H1 (cell line): ENCODE results near the gene CACNA1D. TPM values are rescaled to one million over a fixed set of nuclear protein-coding genes. Genes with fewer than 3 reads are reported as not detected.

Experiments used
- CTCF ChIA-PET: fragments of 300-600 bp; sonication (Branson Sonifier 250); formaldehyde crosslinking; loops from one replicate; lab custom pipeline; 2021; ENCODE audit not compliant: partially characterized antibody; lab: Charles Lee
- POLR2A ChIA-PET: fragments of 300-600 bp; sonication (Branson Sonifier 250); formaldehyde crosslinking; loops from one replicate; lab custom pipeline; 2021; ENCODE audit warnings: inconsistent platforms; ENCODE audit not compliant: partially characterized antibody; lab: Charles Lee
- DNase-seq, 2 experiments: peaks; one replicate each; pipeline versions ENCODE4 v3.0.0 to v3.0.0-alpha.2; 2010 to 2022; ENCODE audit warnings: low spot score in 2 of 2, low read depth in 1 of 2, mixed read lengths in 1 of 2
- FAIRE-seq: peaks from 2 replicates; lab custom pipeline; 2011; peaks lifted over from hg19 to GRCh38; lab: Jason Lieb, UNC
- H2AFZ ChIP-seq: 2 replicates; pipeline ENCODE4 v1.8.1; 2012; ENCODE audit warnings: low read length, inconsistent platforms
- H2AK5ac ChIP-seq: 2 replicates; pipeline ENCODE4 v1.6.1; 2013; ENCODE audit warnings: low read depth, low read length
- H2BK120ac ChIP-seq: replicated peaks from 2 replicates; pipeline ENCODE3; 2013; ENCODE audit warnings: low read depth, low read length, inconsistent platforms
- H2BK12ac ChIP-seq: 2 replicates; pipeline ENCODE4 v1.6.1; 2013; ENCODE audit warnings: low read depth, low read length
- H2BK15ac ChIP-seq: 2 replicates; pipeline ENCODE4 v1.6.1; 2013; ENCODE audit warnings: low read length
- H2BK20ac ChIP-seq: 2 replicates; pipeline ENCODE4 v1.6.1; 2013; ENCODE audit warnings: low read length
- H2BK5ac ChIP-seq: 2 replicates; pipeline ENCODE4 v1.6.1; 2013; ENCODE audit warnings: low read depth, low read length
- H3K14ac ChIP-seq: 2 replicates; pipeline ENCODE4 v1.6.1; 2013; ENCODE audit warnings: inconsistent platforms; ENCODE audit not compliant: insufficient read length
- H3K18ac ChIP-seq: 2 replicates; pipeline ENCODE4 v1.6.1; 2013; ENCODE audit warnings: low read length; ENCODE audit errors: extremely low read depth
- H3K23ac ChIP-seq: 2 replicates; pipeline ENCODE4 v1.6.1; 2013; ENCODE audit warnings: inconsistent platforms; ENCODE audit not compliant: insufficient read length
- H3K23me2 ChIP-seq: 2 replicates; pipeline ENCODE4 v1.6.1; 2013; ENCODE audit warnings: low read depth, low read length
- H3K27ac ChIP-seq: 2 replicates; pipeline ENCODE4 v1.6.1; 2011; ENCODE audit warnings: low read depth, low read length, inconsistent platforms
- H3K27me3 ChIP-seq, 4 experiments: replicated peaks in 1 of 4; 1 replicate in 1 of 4; 2 replicates in 3 of 4; pipeline versions ENCODE4 v1.6.1 to v1.8.1; 2011 to 2013; ENCODE audit warnings: low read length in 3 of 4, mild to moderate bottlenecking in 3 of 4, inconsistent platforms in 2 of 4, mixed read lengths in 2 of 4, moderate library complexity in 1 of 4; ENCODE audit not compliant: control insufficient read depth in 3 of 4, insufficient read depth in 3 of 4; ENCODE audit errors: extremely low read depth in 1 of 4
- H3K36me3 ChIP-seq, 4 experiments: 2 replicates each; pipeline versions ENCODE4 v1.6.1 to v1.8.1; 2011 to 2013; ENCODE audit warnings: mild to moderate bottlenecking in 4 of 4, low read length in 3 of 4, moderate library complexity in 2 of 4, control low read depth in 1 of 4, inconsistent platforms in 1 of 4; ENCODE audit not compliant: insufficient read depth in 4 of 4, control insufficient read depth in 2 of 4
- H3K4ac ChIP-seq: replicated peaks from 2 replicates; pipeline ENCODE3; 2013; ENCODE audit warnings: low read length, low read depth, mixed read lengths, inconsistent platforms; ENCODE audit not compliant: insufficient read length
- H3K4me1 ChIP-seq, 4 experiments: replicated peaks in 1 of 4; 1 replicate in 1 of 4; 2 replicates in 3 of 4; pipeline versions ENCODE4 v1.6.1 to v1.8.1; 2011 to 2013; ENCODE audit warnings: low read length in 3 of 4, inconsistent platforms in 2 of 4, mixed read lengths in 1 of 4; ENCODE audit not compliant: insufficient read depth in 4 of 4, control insufficient read depth in 3 of 4
- H3K4me2 ChIP-seq, 2 experiments: 2 replicates each; pipeline versions ENCODE4 v1.6.1 to v1.8.1; 2011 to 2013; ENCODE audit warnings: low read depth in 2 of 2, low read length in 2 of 2, control low read depth in 1 of 2, inconsistent platforms in 1 of 2, mild to moderate bottlenecking in 1 of 2; ENCODE audit not compliant: insufficient read depth in 1 of 2
- H3K4me3 ChIP-seq, 4 experiments: fragments of 200-600, 300-600 bp in 1 of 4; sonication (generic), shearing (Covaris generic), sonication (Bioruptor Twin) in 1 of 4; 2 replicates each; pipeline versions ENCODE4 v1.5.1 to v1.8.1; 2011 to 2016; ENCODE audit warnings: low read length in 4 of 4, low read depth in 3 of 4, control low read depth in 2 of 4, inconsistent platforms in 2 of 4, mild to moderate bottlenecking in 2 of 4, mixed read lengths in 1 of 4, moderate library complexity in 1 of 4; ENCODE audit not compliant: insufficient read depth in 2 of 4; ENCODE audit errors: extremely low read depth in 1 of 4
- H3K56ac ChIP-seq: replicated peaks from 2 replicates; pipeline ENCODE3; 2013; ENCODE audit warnings: low read depth, mild to moderate bottlenecking, mixed read lengths, low read length, inconsistent platforms; ENCODE audit not compliant: insufficient read length
- H3K79me1 ChIP-seq: 2 replicates; pipeline ENCODE4 v1.6.1; 2013; ENCODE audit warnings: low read depth, low read length, control low read depth
- H3K79me2 ChIP-seq, 2 experiments: 2 replicates each; pipeline versions ENCODE4 v1.6.1 to v1.8.1; 2012 to 2013; ENCODE audit warnings: low read length in 2 of 2, mild to moderate bottlenecking in 2 of 2, inconsistent platforms in 1 of 2; ENCODE audit not compliant: insufficient read depth in 2 of 2, control insufficient read depth in 1 of 2
- H3K9ac ChIP-seq, 4 experiments: replicated peaks in 1 of 4; 1 replicate in 1 of 4; 2 replicates in 3 of 4; pipeline versions ENCODE4 v1.6.1 to v1.8.1; 2011 to 2013; ENCODE audit warnings: low read depth in 3 of 4, low read length in 3 of 4, control low read depth in 2 of 4, mild to moderate bottlenecking in 2 of 4, moderate library complexity in 2 of 4, inconsistent platforms in 1 of 4; ENCODE audit errors: extremely low read depth in 1 of 4
- H3K9me3 ChIP-seq, 2 experiments: 2 replicates each; pipeline versions ENCODE4 v1.6.1 to v1.8.1; 2012 to 2013; ENCODE audit warnings: mild to moderate bottlenecking in 2 of 2, moderate library complexity in 2 of 2, control low read depth in 1 of 2, inconsistent platforms in 1 of 2, low read depth in 1 of 2, low read length in 1 of 2, mixed read lengths in 1 of 2; ENCODE audit not compliant: insufficient read depth in 2 of 2
- H4K20me1 ChIP-seq, 2 experiments: replicated peaks in 1 of 2; 2 replicates each; pipeline versions ENCODE3 to v1.8.1; 2011 to 2013; ENCODE audit warnings: inconsistent platforms in 2 of 2, low read length in 2 of 2, mild to moderate bottlenecking in 1 of 2; ENCODE audit not compliant: insufficient read depth in 2 of 2, control insufficient read depth in 1 of 2
- H4K5ac ChIP-seq: 2 replicates; pipeline ENCODE4 v1.6.1; 2013; ENCODE audit warnings: low read length, low read depth, mixed read lengths, inconsistent platforms; ENCODE audit not compliant: insufficient read length
- H4K8ac ChIP-seq: 2 replicates; pipeline ENCODE4 v1.8.0; 2013; ENCODE audit warnings: mild to moderate bottlenecking, moderate library complexity, low read length, inconsistent platforms; ENCODE audit not compliant: insufficient read depth; ENCODE audit errors: extremely low read depth
- H4K91ac ChIP-seq: replicated peaks from 2 replicates; pipeline ENCODE3; 2013; ENCODE audit warnings: low read length, mixed read lengths, inconsistent platforms; ENCODE audit not compliant: insufficient read length
- EGR1 ChIP-seq: IDR thresholded peaks from 2 replicates; pipeline ENCODE4 v1.6.1; 2011; ENCODE audit warnings: low read depth, low read length, borderline replicate concordance
- WGBS, 2 experiments: shearing (Covaris generic) in 1 of 2; methylation state at CpG; one replicate each; pipeline versions ENCODE4 v1.1.6 to v1.1.7; 2013 to 2015; ENCODE audit warnings: low lambda C conversion rate in 2 of 2, mixed read lengths in 2 of 2, inconsistent platforms in 1 of 2, low coverage in 1 of 2, missing lambda C conversion rate in 1 of 2; ENCODE audit not compliant: insufficient replicate concordance in 2 of 2, insufficient coverage in 1 of 2, insufficient read length in 1 of 2; ENCODE audit errors: extremely low coverage in 1 of 2, missing lambda C conversion rate in 1 of 2; 5-methylcytosine and 5-hydroxymethylcytosine counted together
- polyA plus RNA-seq, 7 experiments: library from polyadenylated mRNA; depleted of rRNA in 3 of 7; stranded (reverse) in 5 of 7; unstranded in 2 of 7; fragments of >200 nt in 5 of 7; fragments of 200-250 nt in 2 of 7; gene quantifications; 1 replicate in 5 of 7; 2 replicates in 1 of 7; 4 replicates in 1 of 7; pipeline versions ENCODE4 v1.2.1 to v1.2.3, GENCODE V29; 2011 to 2013; ENCODE audit warnings: missing spikeins in 2 of 7, mixed read lengths in 2 of 7
- total RNA-seq: library from RNA; stranded (reverse); fragmentation: NEBNext Ultra II Directional; extraction: Animal tissue kit (Norgen Biotek cat#: 25700); gene quantifications from 2 replicates; pipeline ENCODE4 v1.2.1, GENCODE V29; 2021
- TF ChIP-seq, protein P1 (sequence below): IDR thresholded peaks from 2 replicates; pipeline ENCODE4 v1.6.1; 2011; ENCODE audit warnings: low read depth, mild to moderate bottlenecking, low read length; ENCODE audit not compliant: insufficient read depth

CACNA1D gene
- total and polyA plus RNA-seq, 2 of the 8 experiments (the other 6 are each of a cell fraction or from before 2014, with no cell fraction given) = 2.0 to 2.9 TPM

DNA sequence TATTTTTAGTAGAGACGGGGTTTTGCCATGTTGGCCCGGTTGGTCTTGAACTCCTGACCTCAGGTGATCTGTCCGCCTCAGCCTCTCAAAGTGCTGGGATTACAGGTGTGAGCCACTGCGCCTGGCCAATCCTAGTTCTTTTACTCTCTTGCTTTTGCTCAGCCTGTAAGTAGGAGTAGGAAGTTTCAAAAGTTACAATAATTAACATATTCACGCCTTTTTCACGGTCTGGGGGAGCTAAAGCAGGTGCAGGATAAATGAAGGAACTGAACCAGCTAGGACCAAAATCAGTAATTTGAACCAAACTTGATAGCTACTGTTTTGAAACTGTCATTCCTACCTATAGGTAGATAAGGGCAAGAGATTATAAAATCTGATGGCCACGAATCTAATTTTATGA, 98.5 kb downstream of the CACNA1D start:
- Histone ChIP-seq H2BK120ac (no peak overlapping the region), H3K79me2 (no peaks in the 10 kb centered on the region), H3K9me3 (0 out of 4 replicates have a peak, but pooled peaks cover 0 to 4% of the 10 kb centered on the region in 2 experiments), H3K56ac (no peak overlapping the region), H2BK15ac (no peak overlapping the region), H3K4me3 (no peak overlapping the region), H3K18ac (no peak overlapping the region), H3K79me1 (no peaks in the 10 kb centered on the region), H3K9ac (no peak overlapping the region), H3K4me1 (no peaks in the 10 kb centered on the region), H3K4ac (no peak overlapping the region), H4K20me1 (no peaks in the 10 kb centered on the region), H2BK12ac (no peak overlapping the region), H3K4me2 (no peak overlapping the region), H3K36me3 (no peaks in the 10 kb centered on the region), H2AK5ac (no peak overlapping the region), H3K27ac (no peak overlapping the region), H4K91ac (no peak overlapping the region), H2BK5ac (no peak overlapping the region), H2AFZ (no peak overlapping the region), H3K14ac (no peak overlapping the region), H3K23ac (no peak overlapping the region), H3K27me3 (no peaks in the 10 kb centered on the region), H3K23me2 (no peaks in the 10 kb centered on the region), H4K8ac (no peak overlapping the region), H4K5ac (no peak overlapping the region), H2BK20ac (no peak overlapping the region)
- ChIA-PET CTCF (interaction anchor here (0.9 to 2.1 kb wide), 3 partner anchors 11 to 217 kb away, joined by 4 to 5 read pairs (median 4); no protein-coding TSS in a partner anchor), POLR2A (no interaction called here)
- DNase-seq = no peak
- no peak for FAIRE-seq
- TF ChIP-seq, protein P1, sequence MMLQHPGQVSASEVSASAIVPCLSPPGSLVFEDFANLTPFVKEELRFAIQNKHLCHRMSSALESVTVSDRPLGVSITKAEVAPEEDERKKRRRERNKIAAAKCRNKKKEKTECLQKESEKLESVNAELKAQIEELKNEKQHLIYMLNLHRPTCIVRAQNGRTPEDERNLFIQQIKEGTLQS = no peak
- no peak for TF ChIP-seq EGR1
- 80% methylated on average over 7 of the region's 7 CpGs; no CpG with 5 or more reads in 1 of the 2 experiments for WGBS, 2 experiments
